OCI-LY3 (cell line): ENCODE results near the gene BRME1.

Experiments
- CTCF ChIP-seq: fragments of 200-600, 300-600 bp; sonication (generic); IDR thresholded peaks from 2 replicates; pipeline ENCODE4 v1.5.1; 2014; ENCODE audit warnings: antibody characterized with exemption, low read length, low read depth
- EZH2phosphoT487 ChIP-seq: fragments of 200-600 bp; shearing (Covaris generic); IDR thresholded peaks from 2 replicates; pipeline ENCODE4 v1.6.1; 2018; ENCODE audit warnings: antibody characterized with exemption, mixed run types, low read depth

GRCh38 chr19:13935765-13936510 lies 30.0 kb upstream of the BRME1 start:
- no peak for TF ChIP-seq CTCF
- TF ChIP-seq EZH2phosphoT487: no peak
